ENCODE data around the gene TBCD.

The TBCD gene

DNA sequence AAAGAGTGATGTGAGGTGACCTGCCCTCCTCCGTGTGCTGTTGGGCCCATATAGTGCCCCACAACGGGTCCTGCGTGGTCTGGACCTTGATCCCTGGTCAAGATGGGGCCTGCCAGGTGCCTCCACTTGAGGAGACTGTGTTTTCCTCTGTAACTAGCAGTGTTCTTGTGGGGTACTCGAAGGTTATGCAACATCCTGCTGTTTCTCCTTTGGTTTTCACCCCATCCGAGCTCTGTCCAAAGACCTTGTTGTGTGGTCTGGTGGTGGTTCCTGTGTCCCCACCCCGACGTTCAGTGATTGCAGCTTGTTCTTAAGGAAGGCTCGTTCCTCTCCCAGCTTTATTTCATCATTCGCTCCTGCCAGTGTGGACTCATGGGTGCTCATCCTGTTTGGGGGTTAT is 126.7 kb downstream of the TBCD start:
- in situ Hi-C loops (cut with HindIII; ENCODE audit: low sequenced_read_pairs): no loop called here
- no peak for DNase-seq (ENCODE audit: low read depth)
- TF ChIP-seq, protein P1, sequence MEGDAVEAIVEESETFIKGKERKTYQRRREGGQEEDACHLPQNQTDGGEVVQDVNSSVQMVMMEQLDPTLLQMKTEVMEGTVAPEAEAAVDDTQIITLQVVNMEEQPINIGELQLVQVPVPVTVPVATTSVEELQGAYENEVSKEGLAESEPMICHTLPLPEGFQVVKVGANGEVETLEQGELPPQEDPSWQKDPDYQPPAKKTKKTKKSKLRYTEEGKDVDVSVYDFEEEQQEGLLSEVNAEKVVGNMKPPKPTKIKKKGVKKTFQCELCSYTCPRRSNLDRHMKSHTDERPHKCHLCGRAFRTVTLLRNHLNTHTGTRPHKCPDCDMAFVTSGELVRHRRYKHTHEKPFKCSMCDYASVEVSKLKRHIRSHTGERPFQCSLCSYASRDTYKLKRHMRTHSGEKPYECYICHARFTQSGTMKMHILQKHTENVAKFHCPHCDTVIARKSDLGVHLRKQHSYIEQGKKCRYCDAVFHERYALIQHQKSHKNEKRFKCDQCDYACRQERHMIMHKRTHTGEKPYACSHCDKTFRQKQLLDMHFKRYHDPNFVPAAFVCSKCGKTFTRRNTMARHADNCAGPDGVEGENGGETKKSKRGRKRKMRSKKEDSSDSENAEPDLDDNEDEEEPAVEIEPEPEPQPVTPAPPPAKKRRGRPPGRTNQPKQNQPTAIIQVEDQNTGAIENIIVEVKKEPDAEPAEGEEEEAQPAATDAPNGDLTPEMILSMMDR (IDR thresholded peaks at IDR 0.05; ENCODE audit: low read depth, low read length, missing control alignments): no peak
- H3K4me3 ChIP-seq (ENCODE audit: low read depth, low read length): no peak overlapping the region

DNA sequence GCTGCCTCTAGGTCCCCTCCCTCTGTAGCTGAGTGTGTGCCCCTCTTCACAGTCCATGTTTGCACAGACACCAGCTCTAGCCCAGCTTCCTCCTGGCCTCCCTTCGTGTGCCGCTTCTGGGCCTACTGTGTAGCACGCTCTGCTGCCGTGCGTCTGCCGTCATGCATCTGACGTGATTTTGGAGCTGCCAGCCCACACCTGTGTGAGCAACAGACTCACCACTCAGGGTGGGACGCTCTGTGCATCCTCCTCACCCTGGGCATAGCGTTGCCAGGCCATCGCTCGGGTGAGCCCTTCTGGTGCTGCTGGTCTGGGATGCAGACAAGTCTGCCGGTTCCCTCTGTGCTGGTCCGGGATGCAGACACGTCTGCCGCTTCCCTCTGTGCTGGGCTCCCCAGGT is 127.4 kb downstream of the TBCD start:
- H3K4me3 ChIP-seq (ENCODE audit: low read depth, low read length): no peak overlapping the region
- TF ChIP-seq, protein P1 (IDR thresholded peaks at IDR 0.05; ENCODE audit: low read depth, low read length, missing control alignments): no peak
- in situ Hi-C loops (cut with HindIII; ENCODE audit: low sequenced_read_pairs): no loop called here
- DNase-seq (ENCODE audit: low read depth): no peak

GRCh38 chr17:82880620-82881323 is 128.9 kb downstream of the TBCD start:
- in situ Hi-C loops (cut with HindIII; ENCODE audit: low sequenced_read_pairs): no loop called here
- TF ChIP-seq, protein P1 (IDR thresholded peaks at IDR 0.05; ENCODE audit: low read depth, low read length, missing control alignments): no peak
- H3K4me3 ChIP-seq (ENCODE audit: low read depth, low read length): no peak overlapping the region
- no peak for DNase-seq (ENCODE audit: low read depth)

DNA sequence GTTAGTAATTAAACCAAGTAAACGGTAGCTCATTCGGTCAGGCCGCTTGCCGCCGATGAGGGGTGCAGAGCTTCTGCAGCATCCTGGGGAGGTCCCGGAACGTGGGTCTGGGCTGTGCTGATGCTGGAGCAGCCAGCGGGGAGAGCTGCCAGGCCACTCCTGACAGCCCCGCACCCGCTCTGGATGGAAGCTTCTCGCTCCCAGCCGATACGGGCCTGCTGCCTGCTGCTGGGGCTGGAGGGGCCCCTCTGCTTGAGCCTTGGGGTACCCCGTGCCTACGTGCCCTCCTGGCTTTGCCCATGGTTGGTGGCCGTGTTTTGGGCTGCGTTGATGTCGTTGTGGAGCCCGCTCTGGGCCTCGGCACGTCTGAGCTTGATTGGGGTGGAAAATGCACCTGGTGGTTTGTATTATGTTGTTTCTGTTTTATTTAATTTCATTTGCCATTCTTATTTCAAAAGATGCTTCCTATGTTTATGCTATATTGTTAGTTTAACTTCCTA is 129.5 kb downstream of the TBCD start:
- TF ChIP-seq, protein P1 (IDR thresholded peaks at IDR 0.05; ENCODE audit: low read depth, low read length, missing control alignments): no peak
- DNase-seq (ENCODE audit: low read depth): no peak
- no peak overlapping the region for H3K4me3 ChIP-seq (ENCODE audit: low read depth, low read length)
- in situ Hi-C loops (cut with HindIII; ENCODE audit: low sequenced_read_pairs): no loop called here

DNA sequence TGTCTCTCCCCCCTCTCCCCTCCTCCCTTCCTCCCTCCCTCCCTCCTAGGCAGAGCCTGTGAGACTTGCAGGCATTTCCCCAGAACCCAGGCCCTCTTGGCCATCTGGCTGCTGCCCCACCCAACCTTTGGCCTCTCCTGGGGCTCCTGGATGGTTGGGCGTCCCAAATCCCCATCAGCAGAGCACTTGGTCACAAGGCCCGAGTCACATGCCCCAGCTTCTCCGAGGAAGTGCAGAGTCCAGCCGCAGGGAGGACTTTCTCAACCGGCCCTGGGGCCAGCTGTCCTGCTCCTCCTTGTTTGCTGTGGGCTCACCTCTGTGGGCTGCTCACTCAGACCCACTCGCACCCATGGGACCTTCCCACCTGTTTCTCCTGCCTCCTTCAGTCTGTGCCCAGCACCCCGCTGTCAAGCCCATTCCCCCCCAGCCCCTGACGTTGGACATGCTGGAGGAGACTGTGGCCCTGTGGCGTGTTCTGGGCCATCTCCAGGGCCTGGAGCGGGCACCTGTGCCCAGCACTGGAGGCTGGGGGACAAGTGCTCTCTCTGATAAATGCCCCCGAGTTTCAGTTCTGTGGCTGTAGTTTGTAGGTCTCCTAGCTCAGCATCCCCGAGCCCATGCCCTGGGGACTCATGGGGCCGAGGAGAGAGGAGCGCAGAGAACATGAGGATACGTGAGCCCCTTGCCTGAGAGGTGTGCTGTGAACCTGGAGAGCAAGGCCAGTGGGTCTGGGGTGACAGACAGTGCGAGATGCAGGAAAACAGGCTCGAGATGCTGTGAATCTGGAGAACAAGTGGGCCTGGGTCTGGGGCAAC is 130.2 kb downstream of the TBCD start:
- H3K4me3 ChIP-seq (ENCODE audit: low read depth, low read length): no peak overlapping the region
- in situ Hi-C loops (cut with HindIII; ENCODE audit: low sequenced_read_pairs): no loop called here
- DNase-seq (ENCODE audit: low read depth): no peak
- TF ChIP-seq, protein P1 (IDR thresholded peaks at IDR 0.05; ENCODE audit: low read depth, low read length, missing control alignments): no peak

DNA sequence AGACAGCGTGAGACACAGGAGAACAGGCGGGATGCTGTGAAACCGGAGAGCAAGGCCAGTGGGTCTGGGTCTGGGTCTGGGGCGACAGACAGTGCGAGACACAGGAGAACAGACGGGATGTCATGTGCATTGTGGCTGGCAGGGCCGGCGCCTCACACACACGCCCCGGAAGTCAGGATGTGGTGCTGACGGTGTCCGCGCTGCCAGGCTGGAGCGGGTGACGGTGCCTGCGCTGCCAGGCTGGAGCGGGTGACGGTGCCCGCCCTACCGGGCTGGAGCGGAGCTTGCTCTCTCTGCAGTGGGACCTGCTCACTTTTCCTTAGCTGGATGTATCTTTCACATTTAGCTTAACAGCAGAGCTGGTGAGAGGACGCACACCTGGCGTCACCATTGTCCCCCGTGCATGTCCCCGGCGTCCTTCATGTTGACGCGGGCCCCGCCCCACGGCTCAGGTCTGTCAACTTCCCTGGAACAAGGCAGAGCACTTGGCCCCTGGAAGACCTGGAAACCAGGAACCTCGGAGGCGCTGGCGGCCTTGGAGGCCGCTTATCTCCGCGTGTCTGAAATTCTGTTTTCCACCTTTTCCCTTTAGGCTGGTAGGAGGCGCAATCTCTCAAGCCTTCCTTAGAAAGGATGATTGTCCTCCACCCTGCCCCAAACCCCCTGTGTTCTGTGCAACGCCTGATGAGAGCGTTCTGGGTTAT is 131.0 kb downstream of the TBCD start:
- TF ChIP-seq, protein P1 (IDR thresholded peaks at IDR 0.05; ENCODE audit: low read depth, low read length, missing control alignments): no peak
- in situ Hi-C loops (cut with HindIII; ENCODE audit: low sequenced_read_pairs): no loop called here
- H3K4me3 ChIP-seq (ENCODE audit: low read depth, low read length): no peak overlapping the region
- no peak for DNase-seq (ENCODE audit: low read depth)

Data from astrocyte of the cerebellum (primary cell).